HepG2 (cell line): ENCODE measurements around the gene EDC3. TPM values are rescaled to one million over a fixed set of nuclear protein-coding genes. Genes with fewer than 3 reads are reported as not detected.

ENCODE experiments used
- FOXK1 ChIP-seq: sonication (generic); formaldehyde crosslinking; IDR thresholded peaks from 2 replicates; pipeline ENCODE4 v1.4.0; 2020; ENCODE audit warnings: low read depth, missing genetic modification reagents, borderline replicate concordance
- GTF3A ChIP-seq: sonication (generic); formaldehyde crosslinking; conservative IDR thresholded peaks from 2 replicates; pipeline ENCODE4 v1.4.0; 2020; ENCODE audit warnings: mild to moderate bottlenecking, missing genetic modification reagents
- HOXD1 ChIP-seq: sonication (generic); formaldehyde crosslinking; IDR thresholded peaks from 2 replicates; pipeline ENCODE4 v1.5.0; 2020; ENCODE audit warnings: missing genetic modification reagents
- KLF11 ChIP-seq: IDR thresholded peaks from 2 replicates; pipeline ENCODE4 v1.6.1; 2016; ENCODE audit warnings: missing compliant biosample characterization
- NR2F2 ChIP-seq: IDR thresholded peaks from 2 replicates; pipeline ENCODE4 v1.6.1; 2012; ENCODE audit warnings: low read depth, inconsistent platforms, borderline replicate concordance
- POLR2G ChIP-seq: fragments of 200-400 bp; formaldehyde crosslinking; IDR thresholded peaks from 2 replicates; pipeline ENCODE4 v1.6.1; 2018; ENCODE audit warnings: mild to moderate bottlenecking, low read depth, low read length, moderate library complexity
- ZBTB3 ChIP-seq: sonication (generic); formaldehyde crosslinking; IDR thresholded peaks from 2 replicates; pipeline ENCODE4 v1.4.0; 2020; ENCODE audit warnings: low read depth, mild to moderate bottlenecking, moderate library complexity, missing genetic modification reagents, borderline replicate concordance
- ZNF207 ChIP-seq: fragments of 450-650 bp; IDR thresholded peaks from 2 replicates; pipeline ENCODE4 v1.6.1; 2016; ENCODE audit warnings: antibody characterized with exemption, borderline replicate concordance
- ZNF263 ChIP-seq: sonication (generic); formaldehyde crosslinking; IDR thresholded peaks from 2 replicates; pipeline ENCODE4 v1.4.0; 2020; ENCODE audit warnings: missing genetic modification reagents
- ZNF264 ChIP-seq: sonication (generic); formaldehyde crosslinking; IDR thresholded peaks from 2 replicates; pipeline ENCODE4 v1.4.0; 2020; ENCODE audit warnings: missing genetic modification reagents
- ZNF569 ChIP-seq: sonication (generic); formaldehyde crosslinking; IDR thresholded peaks from 2 replicates; pipeline ENCODE4 v1.5.0; 2020; ENCODE audit warnings: mild to moderate bottlenecking, missing genetic modification reagents, moderate library complexity, borderline replicate concordance
- polyA plus RNA-seq, 8 experiments: library from polyadenylated mRNA; depleted of rRNA in 3 of 8; stranded (reverse) in 7 of 8; unstranded in 1 of 8; fragments of >200 nt; fragmentation: Illumina TruSeq in 4 of 8; extraction: Trizol in 4 of 8; gene quantifications; 2 replicates each; pipeline versions ENCODE4 v1.2.1 to v1.2.3, GENCODE V29; 2011 to 2016; ENCODE audit warnings: low read depth in 4 of 8, missing spikeins in 1 of 8, mixed read lengths in 1 of 8; ENCODE audit not compliant: insufficient read depth in 1 of 8
- total RNA-seq, 5 experiments: library from RNA; depleted of rRNA; stranded (reverse); fragments of >200 nt; fragmentation: Illumina TruSeq; extraction: Trizol; gene quantifications; 2 replicates each; pipeline ENCODE4 v1.2.3, GENCODE V29; 2016; ENCODE audit warnings: low read depth in 1 of 5
- TF ChIP-seq, protein P1 (sequence below): sonication (generic); formaldehyde crosslinking; IDR thresholded peaks from 2 replicates; pipeline ENCODE4 v1.4.0; 2020; ENCODE audit warnings: missing genetic modification reagents, borderline replicate concordance
- TF ChIP-seq, protein P2 (sequence below): sonication (generic); formaldehyde crosslinking; IDR thresholded peaks from 2 replicates; pipeline ENCODE4 v1.4.0; 2020; ENCODE audit warnings: missing genetic modification reagents
- TF ChIP-seq, protein P3 (sequence below): sonication (generic); formaldehyde crosslinking; IDR thresholded peaks from 2 replicates; pipeline ENCODE4 v1.4.0; 2020; ENCODE audit warnings: missing genetic modification reagents
- TF ChIP-seq, protein P4 (sequence below): sonication (generic); formaldehyde crosslinking; IDR thresholded peaks from 2 replicates; pipeline ENCODE4 v1.5.0; 2020; ENCODE audit warnings: missing genetic modification reagents, mild to moderate bottlenecking, borderline replicate concordance
- TF ChIP-seq, protein P5 (sequence below): sonication (generic); formaldehyde crosslinking; IDR thresholded peaks from 2 replicates; pipeline ENCODE4 v1.4.0; 2020; ENCODE audit warnings: mild to moderate bottlenecking, missing genetic modification reagents
- TF ChIP-seq, protein P6 (sequence below): sonication (generic); formaldehyde crosslinking; IDR thresholded peaks from 2 replicates; pipeline ENCODE4 v1.5.0; 2020; ENCODE audit warnings: mild to moderate bottlenecking, missing genetic modification reagents

The EDC3 gene
- total and polyA plus RNA-seq, 2 of the 13 experiments (the other 11 are each of a cell fraction or from before 2014, with no cell fraction given) = 17.4 to 32.0 TPM

DNA sequence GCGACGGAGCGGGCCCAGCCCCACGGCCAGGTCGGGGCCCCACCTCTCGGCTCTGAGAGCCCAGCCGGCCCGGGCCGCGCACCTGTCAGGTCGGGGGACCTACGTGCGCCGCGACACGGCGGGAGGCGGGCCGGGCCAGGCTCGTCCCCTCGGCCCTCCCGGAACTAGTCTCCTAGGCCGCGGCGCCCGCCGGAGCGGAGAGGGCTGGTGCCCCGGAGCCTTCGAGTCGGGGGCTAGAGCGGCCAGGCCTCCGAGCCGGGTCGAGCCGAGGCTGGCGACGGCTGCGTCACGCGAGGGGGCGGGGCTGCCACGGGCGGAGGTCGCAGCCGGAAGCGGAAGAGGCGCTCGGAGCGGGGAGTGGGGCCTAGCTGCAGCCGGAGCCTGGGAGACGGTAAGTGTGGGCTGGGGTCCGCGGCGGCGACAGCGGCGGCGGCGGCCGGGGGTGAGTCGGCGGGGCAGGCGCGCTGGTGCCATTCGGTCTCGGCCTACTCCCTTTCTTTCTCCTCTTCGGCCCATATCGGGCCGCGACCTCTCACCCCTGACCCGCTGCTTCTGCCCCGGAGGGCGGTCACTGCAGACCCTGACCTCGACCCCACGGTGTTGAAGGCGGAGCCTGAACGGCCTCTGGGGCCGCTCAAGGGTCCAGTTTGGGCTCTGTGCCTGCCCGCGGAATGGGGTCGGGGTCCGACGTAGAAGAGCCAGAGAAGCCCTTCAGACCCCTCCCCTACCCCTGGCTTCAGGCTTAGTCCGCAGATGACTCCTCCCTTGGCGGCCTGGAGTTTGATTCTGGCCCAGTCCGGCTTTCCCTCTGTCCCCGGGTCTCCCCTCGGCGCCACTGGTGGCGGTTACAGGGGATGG lies 80.1 kb downstream of the EDC3 start, which contains the start of gene CLK3 (continued):
- no peak for TF ChIP-seq ZNF207
- TF ChIP-seq, protein P1, sequence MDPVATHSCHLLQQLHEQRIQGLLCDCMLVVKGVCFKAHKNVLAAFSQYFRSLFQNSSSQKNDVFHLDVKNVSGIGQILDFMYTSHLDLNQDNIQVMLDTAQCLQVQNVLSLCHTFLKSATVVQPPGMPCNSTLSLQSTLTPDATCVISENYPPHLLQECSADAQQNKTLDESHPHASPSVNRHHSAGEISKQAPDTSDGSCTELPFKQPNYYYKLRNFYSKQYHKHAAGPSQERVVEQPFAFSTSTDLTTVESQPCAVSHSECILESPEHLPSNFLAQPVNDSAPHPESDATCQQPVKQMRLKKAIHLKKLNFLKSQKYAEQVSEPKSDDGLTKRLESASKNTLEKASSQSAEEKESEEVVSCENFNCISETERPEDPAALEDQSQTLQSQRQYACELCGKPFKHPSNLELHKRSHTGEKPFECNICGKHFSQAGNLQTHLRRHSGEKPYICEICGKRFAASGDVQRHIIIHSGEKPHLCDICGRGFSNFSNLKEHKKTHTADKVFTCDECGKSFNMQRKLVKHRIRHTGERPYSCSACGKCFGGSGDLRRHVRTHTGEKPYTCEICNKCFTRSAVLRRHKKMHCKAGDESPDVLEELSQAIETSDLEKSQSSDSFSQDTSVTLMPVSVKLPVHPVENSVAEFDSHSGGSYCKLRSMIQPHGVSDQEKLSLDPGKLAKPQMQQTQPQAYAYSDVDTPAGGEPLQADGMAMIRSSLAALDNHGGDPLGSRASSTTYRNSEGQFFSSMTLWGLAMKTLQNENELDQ = no peak
- TF ChIP-seq, protein P2, sequence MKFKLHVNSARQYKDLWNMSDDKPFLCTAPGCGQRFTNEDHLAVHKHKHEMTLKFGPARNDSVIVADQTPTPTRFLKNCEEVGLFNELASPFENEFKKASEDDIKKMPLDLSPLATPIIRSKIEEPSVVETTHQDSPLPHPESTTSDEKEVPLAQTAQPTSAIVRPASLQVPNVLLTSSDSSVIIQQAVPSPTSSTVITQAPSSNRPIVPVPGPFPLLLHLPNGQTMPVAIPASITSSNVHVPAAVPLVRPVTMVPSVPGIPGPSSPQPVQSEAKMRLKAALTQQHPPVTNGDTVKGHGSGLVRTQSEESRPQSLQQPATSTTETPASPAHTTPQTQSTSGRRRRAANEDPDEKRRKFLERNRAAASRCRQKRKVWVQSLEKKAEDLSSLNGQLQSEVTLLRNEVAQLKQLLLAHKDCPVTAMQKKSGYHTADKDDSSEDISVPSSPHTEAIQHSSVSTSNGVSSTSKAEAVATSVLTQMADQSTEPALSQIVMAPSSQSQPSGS (CRISPR knock-in tag) = peak; percentile 72; the same call in 1 of the 2 replicates
- TF ChIP-seq KLF11 (CRISPR knock-in tag) = no peak
- TF ChIP-seq, protein P3, sequence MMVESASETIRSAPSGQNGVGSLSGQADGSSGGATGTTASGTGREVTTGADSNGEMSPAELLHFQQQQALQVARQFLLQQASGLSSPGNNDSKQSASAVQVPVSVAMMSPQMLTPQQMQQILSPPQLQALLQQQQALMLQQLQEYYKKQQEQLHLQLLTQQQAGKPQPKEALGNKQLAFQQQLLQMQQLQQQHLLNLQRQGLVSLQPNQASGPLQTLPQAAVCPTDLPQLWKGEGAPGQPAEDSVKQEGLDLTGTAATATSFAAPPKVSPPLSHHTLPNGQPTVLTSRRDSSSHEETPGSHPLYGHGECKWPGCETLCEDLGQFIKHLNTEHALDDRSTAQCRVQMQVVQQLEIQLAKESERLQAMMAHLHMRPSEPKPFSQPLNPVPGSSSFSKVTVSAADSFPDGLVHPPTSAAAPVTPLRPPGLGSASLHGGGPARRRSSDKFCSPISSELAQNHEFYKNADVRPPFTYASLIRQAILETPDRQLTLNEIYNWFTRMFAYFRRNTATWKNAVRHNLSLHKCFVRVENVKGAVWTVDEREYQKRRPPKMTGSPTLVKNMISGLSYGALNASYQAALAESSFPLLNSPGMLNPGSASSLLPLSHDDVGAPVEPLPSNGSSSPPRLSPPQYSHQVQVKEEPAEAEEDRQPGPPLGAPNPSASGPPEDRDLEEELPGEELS (CRISPR knock-in tag) = peak; percentile 61; the same call in 1 of the 2 replicates
- 0 out of 2 replicates have a peak, but pooled peaks have one; percentile 44 for TF ChIP-seq GTF3A (CRISPR knock-in tag)
- TF ChIP-seq, protein P4, sequence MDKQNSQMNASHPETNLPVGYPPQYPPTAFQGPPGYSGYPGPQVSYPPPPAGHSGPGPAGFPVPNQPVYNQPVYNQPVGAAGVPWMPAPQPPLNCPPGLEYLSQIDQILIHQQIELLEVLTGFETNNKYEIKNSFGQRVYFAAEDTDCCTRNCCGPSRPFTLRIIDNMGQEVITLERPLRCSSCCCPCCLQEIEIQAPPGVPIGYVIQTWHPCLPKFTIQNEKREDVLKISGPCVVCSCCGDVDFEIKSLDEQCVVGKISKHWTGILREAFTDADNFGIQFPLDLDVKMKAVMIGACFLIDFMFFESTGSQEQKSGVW = 0 out of 2 replicates have a peak, but pooled peaks have one; percentile 65
- TF ChIP-seq NR2F2 = 0 out of 2 replicates have a peak, but pooled peaks have one; percentile 66
- peak; percentile 59; the same call in 1 of the 2 replicates for TF ChIP-seq FOXK1 (CRISPR knock-in tag)
- TF ChIP-seq POLR2G = peak; percentile 68
- TF ChIP-seq HOXD1 (CRISPR knock-in tag) = peak; percentile 20
- TF ChIP-seq ZBTB3 (CRISPR knock-in tag) = 0 out of 2 replicates have a peak, but pooled peaks have one; percentile 74
- TF ChIP-seq, protein P5, sequence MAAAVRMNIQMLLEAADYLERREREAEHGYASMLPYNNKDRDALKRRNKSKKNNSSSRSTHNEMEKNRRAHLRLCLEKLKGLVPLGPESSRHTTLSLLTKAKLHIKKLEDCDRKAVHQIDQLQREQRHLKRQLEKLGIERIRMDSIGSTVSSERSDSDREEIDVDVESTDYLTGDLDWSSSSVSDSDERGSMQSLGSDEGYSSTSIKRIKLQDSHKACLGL = peak; percentile 67; the same call in 1 of the 2 replicates
- TF ChIP-seq ZNF263 (CRISPR knock-in tag) = peak; percentile 56; the same call in 1 of the 2 replicates
- TF ChIP-seq, protein P6, sequence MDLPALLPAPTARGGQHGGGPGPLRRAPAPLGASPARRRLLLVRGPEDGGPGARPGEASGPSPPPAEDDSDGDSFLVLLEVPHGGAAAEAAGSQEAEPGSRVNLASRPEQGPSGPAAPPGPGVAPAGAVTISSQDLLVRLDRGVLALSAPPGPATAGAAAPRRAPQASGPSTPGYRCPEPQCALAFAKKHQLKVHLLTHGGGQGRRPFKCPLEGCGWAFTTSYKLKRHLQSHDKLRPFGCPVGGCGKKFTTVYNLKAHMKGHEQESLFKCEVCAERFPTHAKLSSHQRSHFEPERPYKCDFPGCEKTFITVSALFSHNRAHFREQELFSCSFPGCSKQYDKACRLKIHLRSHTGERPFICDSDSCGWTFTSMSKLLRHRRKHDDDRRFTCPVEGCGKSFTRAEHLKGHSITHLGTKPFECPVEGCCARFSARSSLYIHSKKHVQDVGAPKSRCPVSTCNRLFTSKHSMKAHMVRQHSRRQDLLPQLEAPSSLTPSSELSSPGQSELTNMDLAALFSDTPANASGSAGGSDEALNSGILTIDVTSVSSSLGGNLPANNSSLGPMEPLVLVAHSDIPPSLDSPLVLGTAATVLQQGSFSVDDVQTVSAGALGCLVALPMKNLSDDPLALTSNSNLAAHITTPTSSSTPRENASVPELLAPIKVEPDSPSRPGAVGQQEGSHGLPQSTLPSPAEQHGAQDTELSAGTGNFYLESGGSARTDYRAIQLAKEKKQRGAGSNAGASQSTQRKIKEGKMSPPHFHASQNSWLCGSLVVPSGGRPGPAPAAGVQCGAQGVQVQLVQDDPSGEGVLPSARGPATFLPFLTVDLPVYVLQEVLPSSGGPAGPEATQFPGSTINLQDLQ (CRISPR knock-in tag) = no peak; the same call in none of the 2 replicates
- no peak for TF ChIP-seq ZNF569 (CRISPR knock-in tag)
- peak; percentile 5; the same call in 1 of the 2 replicates for TF ChIP-seq ZNF264 (CRISPR knock-in tag)
